Measurements from ENCODE around the gene C1orf116. TPM values are rescaled to one million over a fixed set of nuclear protein-coding genes. Genes with fewer than 3 reads are reported as not detected.

C1orf116 gene
- total RNA-seq, 3 donors from 2014 or later (not counting 1 experiment from before 2014, with no cell fraction given), result 0.21 to 0.39 (median 0.30) TPM

DNA sequence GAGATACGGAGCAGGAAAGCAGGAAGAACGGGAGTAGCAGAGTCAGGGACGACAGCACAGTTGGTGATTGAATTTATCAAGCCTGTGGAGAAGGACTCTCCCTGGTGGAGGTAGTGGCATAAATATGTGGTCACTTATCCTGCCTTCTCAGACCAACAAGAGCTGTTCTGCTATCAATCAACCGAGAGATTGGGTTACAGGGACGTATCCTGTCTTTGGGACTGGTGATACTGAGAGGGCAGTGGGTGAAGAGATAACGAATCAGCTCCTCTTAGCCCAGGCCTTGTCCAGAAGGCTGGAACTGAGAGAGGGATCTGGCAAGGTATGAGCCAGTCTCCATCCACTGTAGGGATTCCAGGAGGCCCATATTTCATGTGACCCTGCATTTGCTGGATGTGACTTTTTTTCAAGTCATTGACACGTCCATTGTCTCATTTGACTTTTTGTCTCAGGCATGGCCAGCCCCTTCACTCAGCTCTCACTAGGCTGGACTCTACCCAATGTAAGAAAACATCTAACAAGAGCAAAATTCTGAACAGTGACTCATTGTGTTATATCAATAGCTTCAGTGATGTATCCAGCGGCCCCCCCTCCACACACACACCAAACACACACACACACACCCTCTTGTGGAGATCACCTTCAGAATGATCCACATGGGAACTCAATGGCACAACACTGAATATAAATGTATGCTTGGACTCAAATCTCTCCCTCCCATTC lies 11.3 kb downstream of the C1orf116 start:
- intact Hi-C loops (cut with micrococcal nuclease), result no loop called here
- Histone ChIP-seq H3K36me3 (ENCODE audit: control insufficient read depth, insufficient read depth, low read length) (no peaks in the 10 kb centered on the region), H3K4me1 (ENCODE audit: control insufficient read depth, insufficient read depth, low read length) (no peaks in the 10 kb centered on the region), H3K27ac (ENCODE audit: low read length) (no peak overlapping the region), H3K4me3 (ENCODE audit: low read length) (no peak overlapping the region), H3K27me3 (ENCODE audit: control insufficient read depth, insufficient read depth, low read length) (no peaks in the 10 kb centered on the region), H3K9me3 (ENCODE audit: control insufficient read depth, insufficient read depth, low read length) (no peaks in the 10 kb centered on the region)
- H3K9me3 Mint-ChIP-seq, result no peaks in the 10 kb centered on the region
- no peaks in the 10 kb centered on the region for H3K36me3 Mint-ChIP-seq
- DNase-seq, result no peak
- peaks cover under 1 to 15% of the 10 kb centered on the region in 2 donors for H3K27me3 Mint-ChIP-seq (ENCODE audit: low read depth in 2 of 2)
- no peaks in the 10 kb centered on the region for H3K4me1 Mint-ChIP-seq
- TF ChIP-seq, protein P1, sequence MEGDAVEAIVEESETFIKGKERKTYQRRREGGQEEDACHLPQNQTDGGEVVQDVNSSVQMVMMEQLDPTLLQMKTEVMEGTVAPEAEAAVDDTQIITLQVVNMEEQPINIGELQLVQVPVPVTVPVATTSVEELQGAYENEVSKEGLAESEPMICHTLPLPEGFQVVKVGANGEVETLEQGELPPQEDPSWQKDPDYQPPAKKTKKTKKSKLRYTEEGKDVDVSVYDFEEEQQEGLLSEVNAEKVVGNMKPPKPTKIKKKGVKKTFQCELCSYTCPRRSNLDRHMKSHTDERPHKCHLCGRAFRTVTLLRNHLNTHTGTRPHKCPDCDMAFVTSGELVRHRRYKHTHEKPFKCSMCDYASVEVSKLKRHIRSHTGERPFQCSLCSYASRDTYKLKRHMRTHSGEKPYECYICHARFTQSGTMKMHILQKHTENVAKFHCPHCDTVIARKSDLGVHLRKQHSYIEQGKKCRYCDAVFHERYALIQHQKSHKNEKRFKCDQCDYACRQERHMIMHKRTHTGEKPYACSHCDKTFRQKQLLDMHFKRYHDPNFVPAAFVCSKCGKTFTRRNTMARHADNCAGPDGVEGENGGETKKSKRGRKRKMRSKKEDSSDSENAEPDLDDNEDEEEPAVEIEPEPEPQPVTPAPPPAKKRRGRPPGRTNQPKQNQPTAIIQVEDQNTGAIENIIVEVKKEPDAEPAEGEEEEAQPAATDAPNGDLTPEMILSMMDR (IDR thresholded peaks at IDR 0.05), result no peak
- WGBS (ENCODE audit: insufficient coverage), result 88% methylated on average over 8 of the region's 8 CpGs
- ATAC-seq, result no peak
- no peak overlapping the region for H3K4me3 Mint-ChIP-seq
- H3K27ac Mint-ChIP-seq, result no peak overlapping the region

DNA sequence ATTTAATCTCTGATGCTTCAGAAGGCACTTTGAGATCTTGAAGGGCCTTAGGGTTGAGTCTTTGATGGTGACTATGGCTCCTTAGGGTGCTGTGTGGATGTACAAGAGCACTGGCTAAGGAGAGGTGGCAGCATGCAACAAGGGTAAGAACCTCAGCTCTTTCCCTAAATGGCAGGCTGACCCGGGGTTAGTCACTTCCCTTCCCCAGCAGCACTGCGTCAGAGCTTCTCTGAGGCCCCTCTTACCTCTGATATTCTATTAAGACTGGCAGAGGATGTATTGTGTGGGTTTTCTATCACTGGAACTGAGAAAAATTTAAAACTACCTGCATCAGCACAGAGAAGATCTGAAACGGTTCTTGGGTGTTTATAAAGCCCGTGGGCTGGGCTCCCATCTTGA lies 11.8 kb downstream of the C1orf116 start:
- Histone ChIP-seq H3K27me3 (ENCODE audit: control insufficient read depth, insufficient read depth, low read length) (no peaks in the 10 kb centered on the region), H3K27ac (ENCODE audit: low read length) (no peak overlapping the region), H3K9me3 (ENCODE audit: control insufficient read depth, insufficient read depth, low read length) (no peaks in the 10 kb centered on the region), H3K4me1 (ENCODE audit: control insufficient read depth, insufficient read depth, low read length) (no peaks in the 10 kb centered on the region), H3K36me3 (ENCODE audit: control insufficient read depth, insufficient read depth, low read length) (no peaks in the 10 kb centered on the region), H3K4me3 (ENCODE audit: low read length) (no peak overlapping the region)
- Mint-ChIP-seq H3K27ac (no peak overlapping the region), H3K36me3 (no peaks in the 10 kb centered on the region), H3K4me1 (no peaks in the 10 kb centered on the region), H3K9me3 (no peaks in the 10 kb centered on the region), H3K27me3 (ENCODE audit: low read depth in 2 of 2) (peaks cover 0 to 19% of the 10 kb centered on the region in 2 donors), H3K4me3 (no peak overlapping the region)
- ATAC-seq (no peak), DNase-seq (no peak)
- 66% methylated on average over 3 of the region's 4 CpGs for WGBS (ENCODE audit: insufficient coverage)
- TF ChIP-seq, protein P1 (IDR thresholded peaks at IDR 0.05), result no peak
- intact Hi-C loops (cut with micrococcal nuclease), result no loop called here

DNA sequence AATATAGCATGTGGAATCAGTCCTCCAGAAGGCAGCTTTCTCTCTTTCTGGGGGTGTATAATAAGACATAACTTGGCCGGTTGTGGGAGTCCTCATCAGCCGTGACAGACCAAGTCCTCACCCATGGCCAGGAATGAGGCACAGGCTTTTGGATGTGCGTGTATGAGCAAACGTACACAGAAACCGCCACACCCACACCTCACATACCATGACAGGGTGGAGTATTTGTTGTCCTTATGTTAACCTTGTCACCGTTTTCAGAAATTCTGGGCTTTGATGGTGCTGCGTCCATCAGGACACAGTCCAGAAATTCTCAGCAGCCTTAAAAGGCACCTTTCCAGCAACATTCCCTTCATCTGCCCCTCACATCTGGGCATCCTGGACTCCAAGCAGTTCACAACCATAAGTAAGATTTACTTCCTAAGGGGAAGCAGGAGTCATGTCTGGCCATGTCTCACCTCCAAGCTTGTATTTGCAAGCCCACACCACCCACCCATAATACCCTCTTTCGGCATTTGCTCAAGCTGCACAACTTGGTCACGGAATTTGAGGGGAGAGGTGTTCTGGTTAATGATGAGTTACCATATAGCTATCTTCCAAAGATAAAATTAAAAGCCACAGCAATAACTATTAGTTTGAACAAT lies 12.4 kb downstream of the C1orf116 start:
- H3K4me1 ChIP-seq (ENCODE audit: control insufficient read depth, insufficient read depth, low read length), result no peaks in the 10 kb centered on the region
- Mint-ChIP-seq H3K4me1 (no peaks in the 10 kb centered on the region), H3K9me3 (no peaks in the 10 kb centered on the region), H3K4me3 (no peak overlapping the region), H3K27ac (no peak overlapping the region), H3K36me3 (no peaks in the 10 kb centered on the region), H3K27me3 (ENCODE audit: low read depth in 2 of 2) (peaks cover under 1 to 19% of the 10 kb centered on the region in 2 donors)
- intact Hi-C loops (cut with micrococcal nuclease), result no loop called here
- ATAC-seq (no peak), DNase-seq (no peak)
- no peaks in the 10 kb centered on the region for H3K36me3 ChIP-seq (ENCODE audit: control insufficient read depth, insufficient read depth, low read length)
- WGBS (ENCODE audit: insufficient coverage), result 96% methylated on average over 5 of the region's 9 CpGs
- TF ChIP-seq, protein P1 (IDR thresholded peaks at IDR 0.05), result no peak
- no peaks in the 10 kb centered on the region for H3K27me3 ChIP-seq (ENCODE audit: control insufficient read depth, insufficient read depth, low read length)
- H3K9me3 ChIP-seq (ENCODE audit: control insufficient read depth, insufficient read depth, low read length), result no peaks in the 10 kb centered on the region
- no peak overlapping the region for H3K4me3 ChIP-seq (ENCODE audit: low read length)
- no peak overlapping the region for H3K27ac ChIP-seq (ENCODE audit: low read length)

All from natural killer cell (primary cell).